Pancreas (tissue), 10 donors: Measurements from ENCODE around the gene RBFOX1. TPM values are rescaled to one million over a fixed set of nuclear protein-coding genes. Genes with fewer than 3 reads are reported as not detected.

Experiments used
- ATAC-seq, 4 donors: fragments of 200-7000 bp; cut with Tn5 transposase; one replicate each; pipeline versions ENCODE4 v1.8.0 to v1.9.1; 2020; ENCODE audit warnings: mild to moderate bottlenecking in 4 of 4, moderate library complexity in 4 of 4
- DNase-seq, 6 donors: peaks; one replicate each; pipeline ENCODE4 v3.0.0-alpha.2; 2020
- FAIRE-seq: peaks from 2 replicates; lab custom pipeline; 2012; peaks lifted over from hg19 to GRCh38; lab: Jason Lieb, UNC
- H3K27ac ChIP-seq, 4 donors: fragments of 200-600 bp; sonication (generic); 1 replicate in 3 of 4; 2 replicates in 1 of 4; pipeline versions ENCODE4 v1.5.0 to v1.8.0; 2020
- H3K27me3 ChIP-seq, 4 donors: fragments of 200-600 bp; one replicate each; pipeline ENCODE4 v1.8.0; 2021
- H3K36me3 ChIP-seq, 3 donors: fragments of 200-600 bp; sonication (generic) in 1 of 3; one replicate each; pipeline versions ENCODE4 v1.5.0 to v1.8.0; 2020 to 2021
- H3K4me1 ChIP-seq, 3 donors: fragments of 200-600 bp; one replicate each; pipeline ENCODE4 v1.8.0; 2021
- H3K4me3 ChIP-seq, 4 donors: fragments of 200-600 bp; sonication (generic) in 2 of 4; one replicate each; pipeline versions ENCODE4 v1.5.0 to v1.8.0; 2020 to 2021
- H3K9me3 ChIP-seq, 4 donors: fragments of 200-600 bp; one replicate each; pipeline ENCODE4 v1.8.0; 2021
- WGBS, 2 donors: extraction: QIAGEN DNeasy Blood & Tissue Kit; methylation state at CpG; one replicate each; pipeline ENCODE4 v1.1.7; 2013; 5-methylcytosine and 5-hydroxymethylcytosine counted together
- intact Hi-C, 3 donors: fragments of 100-400 bp; cut with DNase I; formaldehyde crosslinking; loops; one replicate each; pipeline versions ENCODE4 v1.11.1 to v1.14.2; 2022
- polyA plus RNA-seq, 2 donors: library from polyadenylated mRNA; stranded (reverse); fragments of 200-250 nt; gene quantifications; one replicate each; pipeline ENCODE4 v1.2.3, GENCODE V29; 2013
- total RNA-seq, 6 donors: library from RNA; stranded (reverse); fragmentation: NEBNext Ultra II Directional in 4 of 6; extraction: Animal tissue kit (Norgen Biotek cat#: 25700) in 4 of 6; gene quantifications; one replicate each; pipeline versions ENCODE4 v1.2.1 to v1.2.4, GENCODE V29; 2021 to 2023
- TF ChIP-seq, protein P1 (sequence below), 4 donors: fragments of 200-600 bp; sonication (generic) in 3 of 4; IDR thresholded peaks; one replicate each; pipeline versions ENCODE4 v1.5.0 to v1.8.0; 2021; ENCODE audit warnings: antibody characterized with exemption in 4 of 4
- donor health status: healthy with polysubstance abuse.
- donor health status: DM: no; HTN: no; CAD: no; lungs with moderate emphysema.
- donor health status: DM: no; HTN: no; CAD: no.
- donor health status: control.
- donor health status: control.
- donor health status: Bipolar disorder and iron deficiency.
- donor health status: DM: yes; HTN: yes; CAD: no.
- donor health status: DM: no; HTN: no; CAD: no.
- donor health status: DM: no; HTN: no; CAD: no.
- donor health status: DM: yes; HTN: yes; CAD: no.

The RBFOX1 gene
- total and polyA plus RNA-seq, 8 donors, result 0.12 to 0.28 (median 0.15) TPM; not detected in 3

DNA sequence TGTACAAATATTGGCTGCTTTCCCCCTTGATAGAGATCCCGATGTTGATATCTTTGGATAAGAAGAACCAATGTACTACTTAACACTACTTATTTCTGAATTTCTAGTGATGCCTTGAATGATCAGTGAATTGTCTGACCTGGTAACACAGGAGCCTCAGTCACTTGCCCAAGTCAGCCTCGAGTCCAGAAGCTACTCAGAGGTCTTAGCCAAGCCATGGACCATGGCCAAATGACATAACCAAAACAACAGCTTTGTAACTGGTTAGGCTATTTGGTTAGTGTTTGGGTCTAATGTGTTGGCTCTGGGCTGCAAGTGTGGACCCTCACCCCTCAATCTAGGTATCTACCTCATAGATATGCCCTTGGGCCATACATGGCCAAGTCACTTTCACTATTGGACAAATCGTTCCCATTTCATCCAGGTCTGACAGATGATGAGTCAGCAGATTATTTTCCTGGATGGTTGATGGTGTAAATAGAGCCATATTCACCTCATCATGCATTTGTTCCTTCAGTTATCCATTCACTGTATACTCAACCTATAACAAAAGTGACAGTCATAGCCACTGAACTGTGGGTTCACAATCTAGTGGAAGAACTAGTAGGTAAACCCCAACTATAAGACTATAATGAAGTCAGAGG, 3.5 kb downstream of the RBFOX1 start:
- FAIRE-seq, result no peak
- ATAC-seq, result no peak
- Histone ChIP-seq H3K4me3 (no peak overlapping the region), H3K27ac (no peak overlapping the region), H3K9me3 (no peaks in the 10 kb centered on the region), H3K27me3 (no peaks in the 10 kb centered on the region), H3K4me1 (no peaks in the 10 kb centered on the region), H3K36me3 (no peaks in the 10 kb centered on the region)
- intact Hi-C loops, result no loop called here
- TF ChIP-seq, protein P1, sequence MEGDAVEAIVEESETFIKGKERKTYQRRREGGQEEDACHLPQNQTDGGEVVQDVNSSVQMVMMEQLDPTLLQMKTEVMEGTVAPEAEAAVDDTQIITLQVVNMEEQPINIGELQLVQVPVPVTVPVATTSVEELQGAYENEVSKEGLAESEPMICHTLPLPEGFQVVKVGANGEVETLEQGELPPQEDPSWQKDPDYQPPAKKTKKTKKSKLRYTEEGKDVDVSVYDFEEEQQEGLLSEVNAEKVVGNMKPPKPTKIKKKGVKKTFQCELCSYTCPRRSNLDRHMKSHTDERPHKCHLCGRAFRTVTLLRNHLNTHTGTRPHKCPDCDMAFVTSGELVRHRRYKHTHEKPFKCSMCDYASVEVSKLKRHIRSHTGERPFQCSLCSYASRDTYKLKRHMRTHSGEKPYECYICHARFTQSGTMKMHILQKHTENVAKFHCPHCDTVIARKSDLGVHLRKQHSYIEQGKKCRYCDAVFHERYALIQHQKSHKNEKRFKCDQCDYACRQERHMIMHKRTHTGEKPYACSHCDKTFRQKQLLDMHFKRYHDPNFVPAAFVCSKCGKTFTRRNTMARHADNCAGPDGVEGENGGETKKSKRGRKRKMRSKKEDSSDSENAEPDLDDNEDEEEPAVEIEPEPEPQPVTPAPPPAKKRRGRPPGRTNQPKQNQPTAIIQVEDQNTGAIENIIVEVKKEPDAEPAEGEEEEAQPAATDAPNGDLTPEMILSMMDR (IDR thresholded peaks at IDR 0.05), result no peak
- no peak for DNase-seq
- 44 to 56% methylated on average over 3 of the region's 3 CpGs for WGBS, 2 donors

DNA sequence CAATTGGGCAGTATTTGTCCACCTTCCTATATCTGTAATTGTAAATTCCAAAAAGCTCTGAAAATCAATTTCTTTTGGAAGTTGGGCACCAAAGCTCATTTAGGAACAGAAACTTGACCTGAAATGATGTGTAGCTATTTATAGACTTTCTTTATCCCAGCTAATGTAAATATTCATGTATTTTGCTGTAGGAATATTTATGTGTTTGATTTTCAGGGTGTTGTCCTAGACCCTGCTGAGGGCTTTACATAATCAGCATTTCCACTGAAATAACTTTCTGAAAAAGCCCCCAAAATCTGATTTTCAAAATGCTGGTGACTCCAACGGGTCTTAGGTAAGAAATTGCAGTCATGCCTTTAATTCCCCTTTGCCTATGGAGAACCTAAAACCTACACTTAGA, 4.1 kb downstream of the RBFOX1 start:
- WGBS, 2 donors, result 41 to 45% methylated on average over 1 of the region's 1 CpG
- ATAC-seq, result no peak
- DNase-seq, result no peak
- Histone ChIP-seq H3K27me3 (no peaks in the 10 kb centered on the region), H3K9me3 (no peaks in the 10 kb centered on the region), H3K36me3 (no peaks in the 10 kb centered on the region), H3K27ac (no peak overlapping the region), H3K4me1 (no peaks in the 10 kb centered on the region), H3K4me3 (no peak overlapping the region)
- TF ChIP-seq, protein P1 (IDR thresholded peaks at IDR 0.05), result no peak
- intact Hi-C loops, result no loop called here
- FAIRE-seq, result no peak

DNA sequence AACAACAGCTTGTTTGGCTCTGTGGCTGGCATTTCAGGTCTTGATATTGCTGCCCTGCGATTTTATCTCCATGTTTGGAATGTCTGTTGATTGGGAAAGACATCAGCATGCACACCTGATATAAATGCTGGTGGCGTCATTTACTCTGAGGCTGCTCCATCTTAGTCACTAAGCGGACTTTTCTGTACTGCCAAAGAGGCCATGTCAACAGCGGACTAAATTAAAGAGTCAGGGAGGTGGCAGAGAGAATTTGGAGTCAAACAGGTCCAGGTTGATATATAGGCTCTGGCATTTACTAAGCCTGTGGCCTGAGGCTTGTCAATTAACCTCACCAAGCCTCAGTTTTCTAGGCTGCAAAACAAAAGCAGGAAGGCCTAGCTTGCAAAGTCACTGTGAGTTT, 6.2 kb downstream of the RBFOX1 start:
- Histone ChIP-seq H3K27me3 (no peaks in the 10 kb centered on the region), H3K36me3 (no peaks in the 10 kb centered on the region), H3K9me3 (no peaks in the 10 kb centered on the region), H3K4me3 (no peak overlapping the region), H3K27ac (no peak overlapping the region), H3K4me1 (no peaks in the 10 kb centered on the region)
- ATAC-seq (no peak), DNase-seq (no peak), FAIRE-seq (no peak)
- 34 to 39% methylated on average over 4 of the region's 4 CpGs for WGBS, 2 donors
- intact Hi-C loops, result no loop called here
- TF ChIP-seq, protein P1 (IDR thresholded peaks at IDR 0.05), result no peak

DNA sequence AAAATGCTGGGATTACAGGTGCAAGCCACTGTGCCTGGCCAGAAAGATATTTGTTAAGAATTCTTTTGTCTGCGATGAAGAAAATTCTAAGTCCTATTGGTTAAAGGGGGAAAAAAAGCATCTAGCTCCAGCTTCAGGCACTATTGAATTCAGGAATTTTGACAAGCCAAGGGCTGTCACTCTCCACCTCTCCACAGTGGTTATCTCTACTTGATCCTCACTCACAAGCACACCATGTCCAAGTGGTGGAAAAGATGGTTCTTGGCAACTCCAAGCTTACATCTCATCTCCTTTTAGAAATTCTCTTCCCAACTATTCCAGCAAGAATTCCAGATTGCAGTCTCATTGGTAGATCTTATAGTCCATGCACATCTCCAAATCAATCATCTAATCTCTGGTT, 7.1 kb downstream of the RBFOX1 start:
- FAIRE-seq (no peak), ATAC-seq (no peak), DNase-seq (no peak)
- TF ChIP-seq, protein P1 (IDR thresholded peaks at IDR 0.05), result no peak
- WGBS, 2 donors, result 89 to 96% methylated on average over 1 of the region's 1 CpG
- no peaks in the 10 kb centered on the region for H3K27me3 ChIP-seq
- intact Hi-C loops, result no loop called here
- no peak overlapping the region for H3K4me3 ChIP-seq
- no peak overlapping the region for H3K27ac ChIP-seq
- no peaks in the 10 kb centered on the region for H3K4me1 ChIP-seq
- no peaks in the 10 kb centered on the region for H3K9me3 ChIP-seq
- H3K36me3 ChIP-seq, result no peaks in the 10 kb centered on the region

DNA sequence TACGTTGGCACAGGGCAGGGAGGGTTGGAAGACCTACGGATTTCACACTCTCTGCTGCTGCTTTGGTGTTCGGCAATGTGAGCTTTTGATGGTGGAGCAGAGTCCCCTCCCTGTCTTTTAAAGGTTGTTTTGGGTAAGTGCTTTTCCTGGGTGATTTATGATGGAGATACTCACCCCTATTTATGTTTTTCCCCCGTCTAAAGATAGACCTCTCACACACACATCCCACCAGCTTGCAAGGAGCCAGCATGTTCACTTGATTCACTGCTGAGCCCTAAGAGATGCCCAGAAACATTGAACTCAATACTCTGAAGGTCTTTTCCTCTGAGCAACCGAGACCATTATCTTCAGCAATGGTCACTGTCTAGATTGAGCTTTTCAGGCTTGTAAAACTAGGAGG, 8.3 kb downstream of the RBFOX1 start:
- Histone ChIP-seq H3K27ac (no peak overlapping the region), H3K4me3 (no peak overlapping the region), H3K36me3 (no peaks in the 10 kb centered on the region), H3K9me3 (no peaks in the 10 kb centered on the region), H3K4me1 (no peaks in the 10 kb centered on the region), H3K27me3 (no peaks in the 10 kb centered on the region)
- DNase-seq, result no peak
- no peak for FAIRE-seq
- TF ChIP-seq, protein P1 (IDR thresholded peaks at IDR 0.05), result no peak
- intact Hi-C loops, result no loop called here
- ATAC-seq, result no peak
- 32 to 52% methylated on average over 5 of the region's 5 CpGs for whole genome bisulfite sequencing, 2 donors
